ENCODE results near the gene MARCHF10. TPM values are rescaled to one million over a fixed set of nuclear protein-coding genes. Genes with fewer than 3 reads are reported as not detected.

Gene MARCHF10
- total RNA-seq, 1 donor from 2014 or later = not detected

DNA sequence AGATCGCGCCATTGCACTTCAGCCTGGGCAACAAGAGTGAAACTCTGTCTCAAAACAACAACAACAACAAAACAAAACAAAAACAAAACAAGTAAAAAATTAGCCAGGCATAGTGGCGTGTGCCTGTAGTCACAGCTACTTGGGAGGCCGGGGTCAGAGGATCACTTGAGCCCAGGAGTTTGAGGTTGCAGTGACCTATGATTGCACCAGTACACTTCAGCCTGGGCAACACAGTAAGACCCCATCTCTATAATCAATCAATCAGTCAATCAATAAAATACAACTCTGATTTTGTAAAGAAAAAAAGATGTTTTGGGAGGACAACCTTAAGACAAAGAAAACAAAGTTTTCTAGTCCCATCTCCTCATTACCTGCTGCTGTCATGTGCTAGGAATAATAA, 51.9 kb downstream of the MARCHF10 start:
- Histone ChIP-seq H3K27me3 (ENCODE audit: low read depth) (no peaks in the 10 kb centered on the region), H3K36me3 (no peaks in the 10 kb centered on the region), H3K27ac (replicated peaks) (no peak overlapping the region), H3K4me3 (no peak overlapping the region), H3K9me3 (replicated peaks) (no peaks in the 10 kb centered on the region), H3K4me1 (peaks cover 4% of the 10 kb centered on the region)
- intact Hi-C loops (cut with micrococcal nuclease) = no loop called here
- DNase-seq = no peak
- TF ChIP-seq, protein P1, sequence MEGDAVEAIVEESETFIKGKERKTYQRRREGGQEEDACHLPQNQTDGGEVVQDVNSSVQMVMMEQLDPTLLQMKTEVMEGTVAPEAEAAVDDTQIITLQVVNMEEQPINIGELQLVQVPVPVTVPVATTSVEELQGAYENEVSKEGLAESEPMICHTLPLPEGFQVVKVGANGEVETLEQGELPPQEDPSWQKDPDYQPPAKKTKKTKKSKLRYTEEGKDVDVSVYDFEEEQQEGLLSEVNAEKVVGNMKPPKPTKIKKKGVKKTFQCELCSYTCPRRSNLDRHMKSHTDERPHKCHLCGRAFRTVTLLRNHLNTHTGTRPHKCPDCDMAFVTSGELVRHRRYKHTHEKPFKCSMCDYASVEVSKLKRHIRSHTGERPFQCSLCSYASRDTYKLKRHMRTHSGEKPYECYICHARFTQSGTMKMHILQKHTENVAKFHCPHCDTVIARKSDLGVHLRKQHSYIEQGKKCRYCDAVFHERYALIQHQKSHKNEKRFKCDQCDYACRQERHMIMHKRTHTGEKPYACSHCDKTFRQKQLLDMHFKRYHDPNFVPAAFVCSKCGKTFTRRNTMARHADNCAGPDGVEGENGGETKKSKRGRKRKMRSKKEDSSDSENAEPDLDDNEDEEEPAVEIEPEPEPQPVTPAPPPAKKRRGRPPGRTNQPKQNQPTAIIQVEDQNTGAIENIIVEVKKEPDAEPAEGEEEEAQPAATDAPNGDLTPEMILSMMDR (IDR thresholded peaks at IDR 0.05; ENCODE audit: borderline replicate concordance) = no peak

DNA sequence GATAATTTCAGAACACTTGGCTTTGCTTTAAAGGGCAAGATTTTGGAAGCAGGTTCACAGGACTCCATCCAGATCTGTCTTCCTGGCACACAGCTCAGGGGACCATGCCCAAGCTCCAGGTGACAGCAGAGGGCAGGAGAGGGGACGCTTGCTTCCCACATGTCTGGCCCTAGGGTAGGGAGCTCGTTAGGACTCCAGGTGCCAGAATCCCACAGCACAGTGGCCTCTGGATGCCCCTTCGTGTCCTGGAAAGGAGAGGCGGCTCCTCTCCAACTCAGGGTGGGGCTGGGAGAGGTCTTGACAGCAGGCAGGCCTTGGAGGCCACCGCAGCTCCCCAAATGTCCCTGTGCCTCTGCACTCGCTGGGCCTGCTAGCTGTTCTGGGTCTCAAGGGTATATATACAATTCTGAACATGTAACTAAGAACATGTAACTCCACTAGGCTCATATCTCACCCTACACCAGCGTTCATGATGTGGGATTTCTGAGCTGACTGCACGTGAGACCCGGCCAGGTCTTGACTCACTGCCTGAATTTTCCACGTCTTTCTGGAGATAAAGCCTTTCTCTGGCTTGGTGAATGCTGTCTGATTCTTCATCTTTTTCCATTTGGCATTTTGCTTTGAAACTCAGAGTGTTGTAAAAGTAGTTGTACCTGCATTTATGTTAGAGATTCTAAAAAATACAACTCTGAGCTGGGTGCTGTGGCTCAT, 52.8 kb downstream of the MARCHF10 start:
- Histone ChIP-seq H3K27ac (replicated peaks) (no peak overlapping the region), H3K9me3 (replicated peaks) (no peaks in the 10 kb centered on the region), H3K4me1 (peaks cover 4% of the 10 kb centered on the region), H3K4me3 (no peak overlapping the region), H3K36me3 (no peaks in the 10 kb centered on the region), H3K27me3 (ENCODE audit: low read depth) (no peaks in the 10 kb centered on the region)
- intact Hi-C loops (cut with micrococcal nuclease) = no loop called here
- TF ChIP-seq, protein P1 (IDR thresholded peaks at IDR 0.05; ENCODE audit: borderline replicate concordance) = no peak
- DNase-seq = no peak

DNA sequence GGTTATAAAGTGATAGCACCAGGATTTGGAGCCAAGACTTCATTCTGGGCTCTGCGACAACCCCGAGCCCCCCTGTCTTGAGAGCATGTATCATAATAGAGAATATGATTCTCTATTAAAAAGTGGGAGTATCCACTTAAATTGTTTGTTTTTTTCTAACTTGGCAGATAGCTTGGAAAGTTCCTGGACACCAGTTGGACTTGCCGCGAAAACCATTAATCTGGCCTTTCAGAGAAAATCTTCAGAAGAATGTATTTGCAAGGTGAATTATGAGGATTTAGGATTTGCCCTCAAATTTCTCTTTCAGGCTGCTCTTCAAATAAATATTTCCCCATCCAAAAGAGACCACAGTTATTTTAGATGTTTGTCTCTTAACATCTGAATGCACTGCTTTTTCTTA, 53.5 kb downstream of the MARCHF10 start:
- Histone ChIP-seq H3K27me3 (ENCODE audit: low read depth) (peaks cover 5% of the 10 kb centered on the region), H3K36me3 (no peaks in the 10 kb centered on the region), H3K27ac (replicated peaks) (no peak overlapping the region), H3K4me1 (peaks cover 4% of the 10 kb centered on the region), H3K4me3 (no peak overlapping the region), H3K9me3 (replicated peaks) (no peaks in the 10 kb centered on the region)
- intact Hi-C loops (cut with micrococcal nuclease) = no loop called here
- TF ChIP-seq, protein P1 (IDR thresholded peaks at IDR 0.05; ENCODE audit: borderline replicate concordance) = no peak
- no peak for DNase-seq

DNA sequence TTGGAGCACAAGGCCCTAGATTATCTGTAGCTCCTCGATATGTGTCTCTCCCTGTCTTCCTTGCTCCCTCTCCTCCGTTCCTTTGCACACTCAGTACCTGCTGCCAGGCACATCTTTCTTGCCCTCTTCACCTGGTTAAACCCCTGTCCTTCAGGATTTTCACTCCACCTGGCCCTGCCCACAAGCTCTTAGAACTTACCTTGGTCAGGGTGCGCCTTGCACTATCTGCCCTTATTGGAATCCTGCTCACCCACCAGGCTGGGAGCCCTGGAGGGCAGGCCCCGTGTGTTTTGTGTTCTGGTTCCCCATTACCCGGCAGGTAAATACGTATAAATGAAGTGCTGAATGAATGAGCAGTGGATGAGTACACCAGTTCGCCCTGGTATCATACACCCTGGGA, 54.6 kb downstream of the MARCHF10 start:
- Histone ChIP-seq H3K27me3 (ENCODE audit: low read depth) (peaks cover 9% of the 10 kb centered on the region), H3K4me1 (peaks cover 4% of the 10 kb centered on the region), H3K4me3 (no peak overlapping the region), H3K9me3 (replicated peaks) (no peaks in the 10 kb centered on the region), H3K36me3 (no peaks in the 10 kb centered on the region), H3K27ac (replicated peaks) (no peak overlapping the region)
- DNase-seq = no peak
- TF ChIP-seq, protein P1 (IDR thresholded peaks at IDR 0.05; ENCODE audit: borderline replicate concordance) = no peak
- intact Hi-C loops (cut with micrococcal nuclease) = no loop called here

DNA sequence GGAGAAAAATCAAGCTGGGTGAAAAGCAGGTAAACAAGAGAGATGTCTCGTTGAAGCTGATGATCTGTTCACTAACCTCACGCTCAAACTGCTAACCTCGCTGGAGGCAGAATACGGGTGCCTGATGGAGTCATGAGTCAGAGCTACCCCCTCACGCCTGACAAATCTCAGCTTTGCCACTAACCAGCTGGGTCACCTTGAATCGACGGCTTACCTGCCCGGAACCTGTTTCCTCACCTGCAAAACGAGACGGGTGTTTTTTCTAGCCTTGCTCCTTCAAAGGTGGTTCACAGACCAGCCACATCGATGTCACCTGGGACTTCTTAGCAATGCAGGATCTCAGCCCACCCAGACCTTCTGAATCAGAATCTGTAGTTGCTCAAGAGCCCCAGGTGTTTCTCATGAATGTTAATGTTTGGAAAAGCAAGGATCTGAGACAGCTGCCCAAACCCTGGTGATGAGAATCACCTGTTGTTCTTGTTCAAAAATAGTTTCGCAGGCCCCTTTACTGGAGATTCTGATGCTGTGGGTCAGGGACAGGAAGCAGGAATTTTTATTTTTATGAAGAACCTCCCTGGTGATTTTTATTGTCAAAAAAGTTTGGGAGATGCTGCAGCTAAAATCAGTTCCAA, 56.9 kb downstream of the MARCHF10 start:
- TF ChIP-seq, protein P1 (IDR thresholded peaks at IDR 0.05; ENCODE audit: borderline replicate concordance) = no peak
- no peak overlapping the region for H3K27ac ChIP-seq (replicated peaks)
- no peaks in the 10 kb centered on the region for H3K36me3 ChIP-seq
- H3K4me3 ChIP-seq = no peak overlapping the region
- intact Hi-C loops (cut with micrococcal nuclease) = no loop called here
- no peak for DNase-seq
- peaks cover 9% of the 10 kb centered on the region for H3K27me3 ChIP-seq (ENCODE audit: low read depth)
- H3K9me3 ChIP-seq (replicated peaks) = no peaks in the 10 kb centered on the region
- peaks cover 4% of the 10 kb centered on the region for H3K4me1 ChIP-seq

Data from left ventricle myocardium inferior (tissue), 1 donor.